ENCODE results near the gene SLC13A2.

DNA sequence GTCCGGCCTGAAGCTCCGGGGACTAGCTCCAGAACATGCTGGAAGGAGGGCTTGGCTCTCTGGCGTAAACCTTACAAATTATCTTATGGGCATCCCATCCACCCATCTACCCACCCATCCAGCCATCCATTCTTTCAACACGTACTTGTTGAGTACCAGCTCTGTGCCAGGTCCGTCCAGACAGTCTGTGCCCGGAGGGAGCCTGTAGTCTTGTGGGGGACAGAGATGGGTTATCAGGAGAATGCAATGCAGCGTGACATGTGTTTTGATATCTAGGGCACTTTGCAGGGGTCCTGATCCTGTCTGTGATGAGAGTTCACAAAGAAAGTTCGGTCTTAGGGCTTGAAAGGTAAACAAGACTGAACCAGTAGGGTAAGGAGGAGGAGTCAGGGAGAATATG, 4.1 kb upstream of the SLC13A2 start:
- TF ChIP-seq HDGF (IDR thresholded peaks at IDR 0.05; ENCODE audit: borderline replicate concordance): no peak
- TF ChIP-seq BHLHE40 (IDR thresholded peaks at IDR 0.05; ENCODE audit: borderline replicate concordance): no peak
- TF ChIP-seq ELF4 (IDR thresholded peaks at IDR 0.05): no peak
- TF ChIP-seq SP1 (IDR thresholded peaks at IDR 0.05): no peak
- no peak for TF ChIP-seq ARNT (IDR thresholded peaks at IDR 0.05)
- TF ChIP-seq FOXK2 (IDR thresholded peaks at IDR 0.05): no peak
- TF ChIP-seq NFRKB (IDR thresholded peaks at IDR 0.05): no peak
